HepG2 (cell line): Measurements from ENCODE around the gene NFKBIL1. TPM values are rescaled to one million over a fixed set of nuclear protein-coding genes. Genes with fewer than 3 reads are reported as not detected.
A peak's percentile ranks its signal among the peaks of the same experiment; 100 is the strongest.

Experiments
- EP300 ChIP-seq, 3 experiments: sonication (generic) in 1 of 3; formaldehyde crosslinking in 1 of 3; IDR thresholded peaks; 2 replicates each; pipeline versions ENCODE4 v1.5.1 to v1.6.1; 2011 to 2020; ENCODE audit warnings: low read depth in 2 of 3, low read length in 2 of 3, borderline replicate concordance in 1 of 3, improper control_type of control experiment in 1 of 3, mild to moderate bottlenecking in 1 of 3, missing genetic modification reagents in 1 of 3, moderate library complexity in 1 of 3
- FOSL2 ChIP-seq: sonication (generic); formaldehyde crosslinking; IDR thresholded peaks from 2 replicates; pipeline ENCODE4 v1.4.0; 2020; ENCODE audit warnings: missing genetic modification reagents
- GATA4 ChIP-seq: sonication (generic); IDR thresholded peaks from 2 replicates; pipeline ENCODE4 v1.6.1; 2016; ENCODE audit warnings: antibody characterized with exemption, low read depth, borderline replicate concordance
- GPN1 ChIP-seq: sonication (generic); formaldehyde crosslinking; IDR thresholded peaks from 2 replicates; pipeline ENCODE4 v1.5.1; 2020; ENCODE audit warnings: missing genetic modification reagents, borderline replicate concordance
- MLLT10 ChIP-seq: sonication (generic); formaldehyde crosslinking; IDR thresholded peaks from 2 replicates; pipeline ENCODE4 v1.4.0; 2020; ENCODE audit warnings: missing genetic modification reagents
- MTA1 ChIP-seq: sonication (generic); formaldehyde crosslinking; IDR thresholded peaks from 2 replicates; pipeline ENCODE4 v1.4.0; 2020; ENCODE audit warnings: missing genetic modification reagents, mild to moderate bottlenecking, borderline replicate concordance
- MZF1 ChIP-seq: sonication (generic); formaldehyde crosslinking; IDR thresholded peaks from 2 replicates; pipeline ENCODE4 v1.8.1; 2023; ENCODE audit warnings: mild to moderate bottlenecking, missing genetic modification reagents, borderline replicate concordance
- RBM22 ChIP-seq: fragments of 200-400 bp; formaldehyde crosslinking; optimal IDR thresholded peaks from 2 replicates; pipeline ENCODE3; 2017; ENCODE audit warnings: mild to moderate bottlenecking, low read length, moderate library complexity
- RFX3 ChIP-seq: IDR thresholded peaks from 2 replicates; pipeline ENCODE4 v1.6.1; 2016; ENCODE audit warnings: missing biosample characterization, missing genetic modification reagents
- SMARCC2 ChIP-seq: fragments of 450-650 bp; IDR thresholded peaks from 2 replicates; pipeline ENCODE4 v1.6.1; 2017; ENCODE audit warnings: antibody characterized with exemption, mild to moderate bottlenecking
- SOX5 ChIP-seq: IDR thresholded peaks from 2 replicates; pipeline ENCODE4 v1.6.1; 2016; ENCODE audit warnings: borderline replicate concordance
- ZFP1 ChIP-seq: IDR thresholded peaks from 2 replicates; pipeline ENCODE4 v1.6.1; 2016
- ZNF263 ChIP-seq: sonication (generic); formaldehyde crosslinking; IDR thresholded peaks from 2 replicates; pipeline ENCODE4 v1.4.0; 2020; ENCODE audit warnings: missing genetic modification reagents
- ZNF572 ChIP-seq: sonication (generic); formaldehyde crosslinking; IDR thresholded peaks from 2 replicates; pipeline ENCODE4 v1.5.1; 2020; ENCODE audit warnings: mild to moderate bottlenecking, missing genetic modification reagents
- ZNF589 ChIP-seq: sonication (generic); formaldehyde crosslinking; conservative IDR thresholded peaks from 2 replicates; pipeline ENCODE4 v1.8.0; 2022; ENCODE audit warnings: mild to moderate bottlenecking, moderate library complexity, missing genetic modification reagents
- ZNF672 ChIP-seq: sonication (generic); formaldehyde crosslinking; IDR thresholded peaks from 2 replicates; pipeline ENCODE4 v1.8.1; 2022; ENCODE audit warnings: missing genetic modification reagents
- ZNF768 ChIP-seq: sonication (generic); formaldehyde crosslinking; IDR thresholded peaks from 2 replicates; pipeline ENCODE4 v1.4.0; 2020; ENCODE audit warnings: missing genetic modification reagents
- ZNF839 ChIP-seq: sonication (generic); formaldehyde crosslinking; IDR thresholded peaks from 2 replicates; pipeline ENCODE4 v1.4.0; 2020; ENCODE audit warnings: missing genetic modification reagents, mild to moderate bottlenecking, borderline replicate concordance
- ZSCAN21 ChIP-seq: sonication (generic); formaldehyde crosslinking; IDR thresholded peaks from 2 replicates; pipeline ENCODE4 v1.8.0; 2022; ENCODE audit warnings: mild to moderate bottlenecking, missing genetic modification reagents, moderate library complexity, borderline replicate concordance
- ZSCAN22 ChIP-seq: sonication (generic); formaldehyde crosslinking; IDR thresholded peaks from 2 replicates; pipeline ENCODE4 v1.4.0; 2020; ENCODE audit warnings: mild to moderate bottlenecking, missing genetic modification reagents
- polyA plus RNA-seq, 8 experiments: library from polyadenylated mRNA; depleted of rRNA in 3 of 8; stranded (reverse) in 7 of 8; unstranded in 1 of 8; fragments of >200 nt; fragmentation: Illumina TruSeq in 4 of 8; extraction: Trizol in 4 of 8; gene quantifications; 2 replicates each; pipeline versions ENCODE4 v1.2.1 to v1.2.3, GENCODE V29; 2011 to 2016; ENCODE audit warnings: low read depth in 4 of 8, missing spikeins in 1 of 8, mixed read lengths in 1 of 8; ENCODE audit not compliant: insufficient read depth in 1 of 8
- total RNA-seq, 5 experiments: library from RNA; depleted of rRNA; stranded (reverse); fragments of >200 nt; fragmentation: Illumina TruSeq; extraction: Trizol; gene quantifications; 2 replicates each; pipeline ENCODE4 v1.2.3, GENCODE V29; 2016; ENCODE audit warnings: low read depth in 1 of 5
- TF ChIP-seq, protein P1 (sequence below): sonication (generic); formaldehyde crosslinking; IDR thresholded peaks from 2 replicates; pipeline ENCODE4 v1.5.0; 2020; ENCODE audit warnings: mild to moderate bottlenecking, missing genetic modification reagents, borderline replicate concordance
- TF ChIP-seq, protein P2 (sequence below): sonication (generic); formaldehyde crosslinking; IDR thresholded peaks from 2 replicates; pipeline ENCODE4 v1.4.0; 2020; ENCODE audit warnings: missing genetic modification reagents
- TF ChIP-seq, protein P3 (sequence below): sonication (generic); formaldehyde crosslinking; IDR thresholded peaks from 2 replicates; pipeline ENCODE4 v1.8.1; 2023; ENCODE audit warnings: missing genetic modification reagents, mild to moderate bottlenecking, borderline replicate concordance
- TF ChIP-seq, protein P4 (sequence below): IDR thresholded peaks from 2 replicates; pipeline ENCODE4 v1.6.1; 2016; ENCODE audit warnings: missing compliant biosample characterization, missing genetic modification reagents, borderline replicate concordance
- TF ChIP-seq, protein P5 (sequence below): IDR thresholded peaks from 2 replicates; pipeline ENCODE4 v1.6.1; 2016; ENCODE audit warnings: mild to moderate bottlenecking, missing biosample characterization, missing genetic modification reagents

Gene NFKBIL1
- total and polyA plus RNA-seq, 2 of the 13 experiments (the other 11 are each of a cell fraction or from before 2014, with no cell fraction given): 9.7 to 19.5 TPM

DNA sequence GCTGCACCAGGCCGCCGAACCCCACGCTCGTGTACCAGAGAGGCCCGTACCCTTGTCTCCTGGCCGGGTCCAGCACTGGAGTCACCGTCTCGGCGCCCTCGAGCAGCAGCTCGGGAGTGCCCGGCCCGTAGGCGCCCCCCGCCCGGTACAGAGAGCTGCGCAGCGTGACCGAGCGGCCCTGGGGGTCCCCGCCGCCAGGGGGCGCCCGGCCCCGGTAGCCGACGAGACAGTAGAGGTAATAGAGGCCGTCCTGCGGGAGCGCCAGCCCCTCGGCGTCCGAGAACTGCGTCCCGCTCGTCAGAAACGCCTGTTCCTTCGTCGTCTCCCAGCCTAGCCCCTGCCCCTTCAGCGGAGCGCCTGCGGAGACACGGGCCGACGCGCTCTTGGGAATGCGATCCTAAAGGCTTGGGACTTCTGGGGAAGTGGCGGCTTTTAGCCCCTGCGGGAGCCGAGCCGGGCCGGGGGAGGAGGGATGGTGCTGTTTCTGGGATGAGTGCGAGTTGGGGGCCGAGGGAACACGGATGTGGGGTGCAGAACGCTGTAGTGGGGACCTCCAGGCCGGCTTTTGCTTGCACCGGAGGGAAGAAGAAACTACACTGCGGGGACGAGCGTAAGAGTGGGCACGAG is 33.5 kb downstream of the NFKBIL1 start (continued):
- TF ChIP-seq SOX5 (CRISPR knock-in tag) (no peak; the same call in 1 of the 2 replicates), SMARCC2 (no peak), RFX3 (CRISPR knock-in tag) (no peak), ZNF839 (CRISPR knock-in tag) (no peak), MZF1 (CRISPR knock-in tag) (no peak), EP300 (IDR thresholded peaks at IDR 0.05; ENCODE audit: low read depth in 2 of 2, low read length in 2 of 2) (no peak), EP300 (CRISPR knock-in tag; IDR thresholded peaks at IDR 0.05; ENCODE audit: borderline replicate concordance) (no peak), RBM22 (no peak), MTA1 (no peak; the same call in 1 of the 2 replicates), ZFP1 (CRISPR knock-in tag) (0 out of 2 replicates have a peak, but pooled peaks have one; percentile 2), ZNF672 (no peak), ZSCAN21 (CRISPR knock-in tag) (peak; percentile 78), FOSL2 (CRISPR knock-in tag) (peak; percentile 46; the same call in 1 of the 2 replicates), ZNF572 (no peak), GATA4 (no peak), ZNF589 (0 out of 2 replicates have a peak, but pooled peaks have one; percentile 60), ZNF263 (CRISPR knock-in tag) (peak; percentile 98), MLLT10 (CRISPR knock-in tag) (no peak), ZSCAN22 (CRISPR knock-in tag) (no peak), ZNF768 (peak; percentile 78), GPN1 (peak; percentile 26; the same call in 1 of the 2 replicates)
- TF ChIP-seq, protein P1, sequence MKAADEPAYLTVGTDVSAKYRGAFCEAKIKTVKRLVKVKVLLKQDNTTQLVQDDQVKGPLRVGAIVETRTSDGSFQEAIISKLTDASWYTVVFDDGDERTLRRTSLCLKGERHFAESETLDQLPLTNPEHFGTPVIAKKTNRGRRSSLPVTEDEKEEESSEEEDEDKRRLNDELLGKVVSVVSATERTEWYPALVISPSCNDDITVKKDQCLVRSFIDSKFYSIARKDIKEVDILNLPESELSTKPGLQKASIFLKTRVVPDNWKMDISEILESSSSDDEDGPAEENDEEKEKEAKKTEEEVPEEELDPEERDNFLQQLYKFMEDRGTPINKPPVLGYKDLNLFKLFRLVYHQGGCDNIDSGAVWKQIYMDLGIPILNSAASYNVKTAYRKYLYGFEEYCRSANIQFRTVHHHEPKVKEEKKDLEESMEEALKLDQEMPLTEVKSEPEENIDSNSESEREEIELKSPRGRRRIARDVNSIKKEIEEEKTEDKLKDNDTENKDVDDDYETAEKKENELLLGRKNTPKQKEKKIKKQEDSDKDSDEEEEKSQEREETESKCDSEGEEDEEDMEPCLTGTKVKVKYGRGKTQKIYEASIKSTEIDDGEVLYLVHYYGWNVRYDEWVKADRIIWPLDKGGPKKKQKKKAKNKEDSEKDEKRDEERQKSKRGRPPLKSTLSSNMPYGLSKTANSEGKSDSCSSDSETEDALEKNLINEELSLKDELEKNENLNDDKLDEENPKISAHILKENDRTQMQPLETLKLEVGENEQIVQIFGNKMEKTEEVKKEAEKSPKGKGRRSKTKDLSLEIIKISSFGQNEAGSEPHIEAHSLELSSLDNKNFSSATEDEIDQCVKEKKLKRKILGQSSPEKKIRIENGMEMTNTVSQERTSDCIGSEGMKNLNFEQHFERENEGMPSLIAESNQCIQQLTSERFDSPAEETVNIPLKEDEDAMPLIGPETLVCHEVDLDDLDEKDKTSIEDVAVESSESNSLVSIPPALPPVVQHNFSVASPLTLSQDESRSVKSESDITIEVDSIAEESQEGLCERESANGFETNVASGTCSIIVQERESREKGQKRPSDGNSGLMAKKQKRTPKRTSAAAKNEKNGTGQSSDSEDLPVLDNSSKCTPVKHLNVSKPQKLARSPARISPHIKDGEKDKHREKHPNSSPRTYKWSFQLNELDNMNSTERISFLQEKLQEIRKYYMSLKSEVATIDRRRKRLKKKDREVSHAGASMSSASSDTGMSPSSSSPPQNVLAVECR: peak; percentile 84; the same call in 1 of the 2 replicates
- TF ChIP-seq, protein P2, sequence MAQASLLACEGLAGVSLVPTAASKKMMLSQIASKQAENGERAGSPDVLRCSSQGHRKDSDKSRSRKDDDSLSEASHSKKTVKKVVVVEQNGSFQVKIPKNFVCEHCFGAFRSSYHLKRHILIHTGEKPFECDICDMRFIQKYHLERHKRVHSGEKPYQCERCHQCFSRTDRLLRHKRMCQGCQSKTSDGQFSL (CRISPR knock-in tag): no peak
- TF ChIP-seq, protein P3, sequence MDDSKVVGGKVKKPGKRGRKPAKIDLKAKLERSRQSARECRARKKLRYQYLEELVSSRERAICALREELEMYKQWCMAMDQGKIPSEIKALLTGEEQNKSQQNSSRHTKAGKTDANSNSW (CRISPR knock-in tag): no peak
- TF ChIP-seq, protein P4, sequence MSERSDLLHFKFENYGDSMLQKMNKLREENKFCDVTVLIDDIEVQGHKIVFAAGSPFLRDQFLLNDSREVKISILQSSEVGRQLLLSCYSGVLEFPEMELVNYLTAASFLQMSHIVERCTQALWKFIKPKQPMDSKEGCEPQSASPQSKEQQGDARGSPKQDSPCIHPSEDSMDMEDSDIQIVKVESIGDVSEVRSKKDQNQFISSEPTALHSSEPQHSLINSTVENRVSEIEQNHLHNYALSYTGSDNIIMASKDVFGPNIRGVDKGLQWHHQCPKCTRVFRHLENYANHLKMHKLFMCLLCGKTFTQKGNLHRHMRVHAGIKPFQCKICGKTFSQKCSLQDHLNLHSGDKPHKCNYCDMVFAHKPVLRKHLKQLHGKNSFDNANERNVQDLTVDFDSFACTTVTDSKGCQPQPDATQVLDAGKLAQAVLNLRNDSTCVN: 0 out of 2 replicates have a peak, but pooled peaks have one; percentile 63
- TF ChIP-seq, protein P5, sequence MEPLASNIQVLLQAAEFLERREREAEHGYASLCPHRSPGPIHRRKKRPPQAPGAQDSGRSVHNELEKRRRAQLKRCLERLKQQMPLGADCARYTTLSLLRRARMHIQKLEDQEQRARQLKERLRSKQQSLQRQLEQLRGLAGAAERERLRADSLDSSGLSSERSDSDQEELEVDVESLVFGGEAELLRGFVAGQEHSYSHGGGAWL (CRISPR knock-in tag): peak; percentile 92
